A204.1 (cell line): ENCODE data around the gene ZNF44.

Experiments used
- FAIRE-seq: peaks from 2 replicates; lab custom pipeline; 2012; peaks lifted over from hg19 to GRCh38; lab: Jason Lieb, UNC

Gene ZNF44

GRCh38 chr19:12261554-12261953 is 33.1 kb downstream of the ZNF44 start:
- FAIRE-seq = no peak

GRCh38 chr19:12260861-12261260 is 33.8 kb downstream of the ZNF44 start:
- no peak for FAIRE-seq

- FAIRE-seq = no peak
Measured at GRCh38 chr19:12260236-12260635, 34.4 kb downstream of the ZNF44 start.

- no peak for FAIRE-seq
Measured at GRCh38 chr19:12255372-12255771, 39.3 kb downstream of the ZNF44 start.

GRCh38 chr19:12247644-12248222 is 47.0 kb downstream of the ZNF44 start:
- FAIRE-seq = no peak

- FAIRE-seq = no peak
Measured at GRCh38 chr19:12244370-12244769, 50.3 kb downstream of the ZNF44 start.

- no peak for FAIRE-seq
Measured at GRCh38 chr19:12237143-12237839, 57.4 kb downstream of the ZNF44 start.

GRCh38 chr19:12232961-12233360 is 61.7 kb downstream of the ZNF44 start:
- no peak for FAIRE-seq

- no peak for FAIRE-seq
Measured at GRCh38 chr19:12230751-12231733, 63.6 kb downstream of the ZNF44 start.

GRCh38 chr19:12229990-12230389 is 64.7 kb downstream of the ZNF44 start:
- no peak for FAIRE-seq

- no peak for FAIRE-seq
Measured at GRCh38 chr19:12224676-12225075, 70.0 kb downstream of the ZNF44 start.

GRCh38 chr19:12222980-12223630 is 71.6 kb downstream of the ZNF44 start:
- FAIRE-seq = no peak
